NB4 (cell line): ENCODE data around the gene KIF3B.

Source experiments
- DNase-seq: peaks from one replicate; pipeline ENCODE4 v3.0.0; 2010; ENCODE audit warnings: low read depth
- H3K4me3 ChIP-seq: one replicate; pipeline ENCODE4 v1.5.1; 2011; ENCODE audit warnings: mild to moderate bottlenecking, low read depth, low read length, moderate library complexity
- CTCF ChIP-seq: IDR thresholded peaks from one replicate; pipeline ENCODE4 v1.5.1; 2012; ENCODE audit warnings: low read depth, low read length
- MAX ChIP-seq: IDR thresholded peaks from 2 replicates; pipeline ENCODE4 v1.6.1; 2011; ENCODE audit warnings: low read depth, low read length
- MYC ChIP-seq: IDR thresholded peaks from 2 replicates; pipeline ENCODE4 v1.6.1; 2011; ENCODE audit warnings: low read depth, low read length
- POLR2A ChIP-seq: IDR thresholded peaks from 2 replicates; pipeline ENCODE4 v1.6.1; 2011; ENCODE audit warnings: mild to moderate bottlenecking; ENCODE audit not compliant: insufficient read length; ENCODE audit errors: extremely low read depth

Gene KIF3B

GRCh38 chr20:32277361-32278198, at the start of gene KIF3B:
TSS of gene KIF3B (plus strand) at chr20:32277651. CDS start at chr20:32309778, 32,127 bp downstream.
- DNase-seq, result peak; percentile 94
- peak within 1 kb of the TSS; percentile 78 for H3K4me3 ChIP-seq
- TF ChIP-seq CTCF (no peak), MYC (peak; percentile 84), POLR2A (peak; percentile 14), MAX (peak; percentile 43; the same call in 1 of the 2 replicates)

GRCh38 chr20:32227744-32228688, 49.4 kb upstream of the KIF3B start:
- peak; percentile 98 for DNase-seq
- TF ChIP-seq CTCF, result no peak
- peak; percentile 95 for TF ChIP-seq MYC
- peak; percentile 23 for TF ChIP-seq POLR2A
- peak; percentile 86 for TF ChIP-seq MAX
- peak overlapping the region; percentile 42 for H3K4me3 ChIP-seq

- TF ChIP-seq MYC, result no peak
- no peak for TF ChIP-seq MAX
- no peak for TF ChIP-seq CTCF
- TF ChIP-seq POLR2A, result no peak
- no peak for DNase-seq
- H3K4me3 ChIP-seq, result no peak overlapping the region
Measured at GRCh38 chr20:32229251-32229747, 48.2 kb upstream of the KIF3B start.

GRCh38 chr20:32230707-32231106, 46.7 kb upstream of the KIF3B start:
- DNase-seq, result no peak
- TF ChIP-seq MYC (no peak), POLR2A (no peak), MAX (no peak), CTCF (no peak)

GRCh38 chr20:32231245-32231644, 46.2 kb upstream of the KIF3B start:
- no peak for TF ChIP-seq MYC
- TF ChIP-seq MAX, result no peak
- TF ChIP-seq POLR2A, result no peak
- TF ChIP-seq CTCF, result no peak
- no peak for DNase-seq
- H3K4me3 ChIP-seq, result no peak overlapping the region

More at GRCh38 chr20:32230707-32231106, 46.7 kb upstream of the KIF3B start:
- no peak overlapping the region for H3K4me3 ChIP-seq
